ENCODE results near the gene FRMD3.

FRMD3 gene

GRCh38 chr9:83472221-83472665 is 66.0 kb downstream of the FRMD3 start:
- DNase-seq = no peak

- no peak for DNase-seq
These were observed 67.0 kb downstream of the FRMD3 start for GRCh38 chr9:83471241-83471640.

GRCh38 chr9:83469722-83470121 is 68.5 kb downstream of the FRMD3 start:
- DNase-seq = no peak

GRCh38 chr9:83468821-83469220 is 69.4 kb downstream of the FRMD3 start:
- DNase-seq = no peak

DNA sequence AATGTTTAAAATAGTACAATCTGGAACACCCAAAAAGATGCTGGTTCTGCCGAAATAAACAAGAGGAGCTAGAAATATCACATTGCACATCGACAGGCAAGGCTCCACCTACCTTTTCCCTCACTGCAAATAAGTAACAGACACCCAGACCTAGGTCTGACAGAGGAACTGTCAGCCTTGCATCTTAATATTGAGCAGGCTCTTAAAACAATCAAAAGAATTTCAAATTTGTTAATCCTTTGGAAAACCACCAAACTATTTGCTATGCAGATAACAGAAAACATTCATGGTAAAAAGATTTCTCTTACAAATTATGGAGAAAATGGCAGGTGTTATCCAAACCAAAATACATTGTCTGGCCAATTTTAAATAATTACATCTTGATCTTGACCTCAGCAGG is 71.3 kb downstream of the FRMD3 start:
- DNase-seq = no peak

DNA sequence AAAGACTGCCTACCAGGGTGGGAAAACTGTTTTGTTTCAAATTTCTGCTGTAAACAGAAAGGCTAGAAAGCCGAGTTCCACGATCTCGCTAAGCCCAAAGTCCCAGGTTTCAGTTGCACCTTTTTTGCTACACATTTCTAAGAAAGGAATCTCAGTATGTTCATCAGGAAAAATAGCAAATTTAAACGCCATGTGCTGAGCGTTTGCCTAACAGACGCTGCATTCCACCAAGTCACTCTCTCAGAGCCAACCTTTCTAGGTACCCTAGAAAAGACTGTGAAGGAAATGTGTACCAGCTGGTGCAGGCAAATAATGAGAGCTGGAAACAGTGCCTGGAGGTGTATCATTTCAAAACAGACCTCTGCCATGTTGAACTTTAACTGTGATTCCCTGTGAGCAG is 71.8 kb downstream of the FRMD3 start:
- no peak for DNase-seq

- no peak for DNase-seq
These were observed 78.4 kb downstream of the FRMD3 start for GRCh38 chr9:83459830-83460229.

- DNase-seq = no peak
These were observed 79.7 kb downstream of the FRMD3 start for GRCh38 chr9:83458530-83458929.

- no peak for DNase-seq
These were observed 81.2 kb downstream of the FRMD3 start for GRCh38 chr9:83457005-83457404.

- DNase-seq = no peak
These were observed 82.0 kb downstream of the FRMD3 start for GRCh38 chr9:83456226-83456625.

DNA sequence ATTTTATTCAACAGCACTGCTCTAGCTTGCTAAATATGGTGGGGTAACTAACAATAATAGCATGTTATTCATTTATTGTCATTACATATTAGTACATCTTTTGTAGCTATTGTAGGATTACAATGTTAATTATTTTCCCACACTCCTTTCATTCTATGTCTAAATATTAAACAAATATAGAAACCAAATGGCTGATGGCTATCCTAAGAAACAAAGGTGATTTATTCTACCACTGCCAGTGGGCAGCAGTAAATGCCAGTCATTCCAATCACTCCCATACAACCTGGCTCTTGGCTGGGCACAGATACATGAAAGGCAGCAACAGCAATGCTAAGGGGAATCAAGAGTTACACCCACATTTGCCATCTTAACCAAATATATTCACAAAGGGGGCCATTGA is 84.1 kb downstream of the FRMD3 start:
- DNase-seq = no peak

DNA sequence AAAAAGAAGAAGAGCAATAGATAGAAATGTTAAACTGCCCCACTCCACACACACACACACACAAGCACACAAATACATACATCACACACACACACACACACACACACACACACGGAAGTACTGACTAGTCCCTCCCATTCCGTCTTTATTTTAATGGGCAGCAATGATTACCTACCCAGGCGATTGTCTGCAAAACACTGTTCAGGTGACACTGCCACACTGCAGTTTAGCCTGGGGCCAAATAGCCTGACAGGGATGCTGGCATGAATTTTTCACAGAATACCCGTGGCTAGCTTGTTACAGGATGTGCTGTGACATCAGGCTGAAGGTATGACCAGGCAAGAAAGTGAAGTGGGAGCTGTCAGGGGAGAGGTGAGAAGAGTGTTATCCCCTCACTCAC is 86.9 kb downstream of the FRMD3 start:
- no peak for DNase-seq

- DNase-seq = peak; percentile 16
These were observed 88.2 kb downstream of the FRMD3 start for GRCh38 chr9:83449983-83450382.

GRCh38 chr9:83449166-83449565 is 89.0 kb downstream of the FRMD3 start:
- DNase-seq = peak; percentile 7

DNA sequence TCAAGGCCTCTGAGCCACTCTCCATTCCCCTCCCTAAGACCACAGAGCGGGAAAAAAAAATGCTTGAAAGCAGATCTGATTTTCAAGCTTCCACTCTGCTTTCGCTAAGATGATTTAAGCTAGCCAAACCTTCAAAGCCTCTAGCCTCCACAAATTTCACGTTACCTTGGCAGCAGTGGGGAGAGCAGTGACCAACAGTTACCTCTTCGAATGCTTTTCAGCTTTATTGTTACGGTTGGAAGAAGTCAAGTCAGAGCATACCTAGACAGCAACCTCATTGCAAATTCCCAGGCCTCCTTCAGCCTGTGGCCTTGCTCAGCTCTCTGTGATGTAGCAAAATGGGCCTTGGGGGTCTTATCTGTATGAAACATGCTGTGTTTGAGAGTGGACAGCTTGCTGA is 89.6 kb downstream of the FRMD3 start:
- no peak for DNase-seq

DNA sequence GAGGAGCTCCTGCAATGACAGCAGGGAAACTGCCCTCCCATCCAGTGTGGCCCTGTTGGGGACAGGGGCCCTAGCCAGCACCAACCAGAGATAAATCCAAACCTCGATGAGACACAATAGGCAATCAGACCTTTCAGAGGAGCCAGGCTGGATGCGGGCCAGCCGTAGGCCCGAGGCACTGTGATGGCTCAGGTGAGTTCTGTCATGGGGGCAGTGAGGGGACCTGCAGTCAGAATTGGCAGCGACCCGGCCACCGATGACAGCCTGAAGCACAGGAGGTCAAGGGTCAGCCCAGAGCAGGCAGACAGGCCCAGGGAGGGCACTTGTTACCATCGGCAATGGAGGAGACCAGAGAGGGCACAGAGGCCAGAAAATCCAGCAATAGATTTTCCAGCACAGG is 90.8 kb downstream of the FRMD3 start:
- DNase-seq = no peak

DNA sequence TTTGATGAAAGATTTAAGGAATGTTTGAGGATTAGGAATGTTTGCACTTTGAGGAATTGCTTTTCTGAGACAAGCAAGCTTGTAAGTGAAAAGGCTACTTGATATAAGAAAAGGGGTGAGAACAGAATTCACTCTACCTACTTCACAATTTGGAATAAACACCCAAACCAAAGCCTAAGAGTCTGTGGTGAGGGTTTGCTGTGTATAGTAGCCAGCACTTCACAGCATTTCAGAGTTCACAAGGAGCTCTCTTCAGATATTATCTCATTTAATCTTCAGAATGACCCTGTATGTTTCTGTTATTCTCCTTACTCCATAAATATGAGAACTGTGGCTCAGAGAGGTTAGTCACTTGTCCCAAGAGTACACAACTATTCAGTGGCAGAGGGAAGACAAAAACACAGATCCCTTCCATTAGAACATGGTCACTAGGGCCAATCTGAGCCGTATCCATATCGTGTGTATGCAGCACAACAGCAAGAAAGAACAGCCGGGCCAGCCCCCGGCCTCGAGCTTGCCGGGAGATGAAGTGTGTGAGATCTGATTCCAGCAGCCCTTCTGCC is 92.4 kb downstream of the FRMD3 start:
- DNase-seq = no peak

- DNase-seq = no peak
These were observed 94.1 kb downstream of the FRMD3 start for GRCh38 chr9:83444110-83444509.

DNA sequence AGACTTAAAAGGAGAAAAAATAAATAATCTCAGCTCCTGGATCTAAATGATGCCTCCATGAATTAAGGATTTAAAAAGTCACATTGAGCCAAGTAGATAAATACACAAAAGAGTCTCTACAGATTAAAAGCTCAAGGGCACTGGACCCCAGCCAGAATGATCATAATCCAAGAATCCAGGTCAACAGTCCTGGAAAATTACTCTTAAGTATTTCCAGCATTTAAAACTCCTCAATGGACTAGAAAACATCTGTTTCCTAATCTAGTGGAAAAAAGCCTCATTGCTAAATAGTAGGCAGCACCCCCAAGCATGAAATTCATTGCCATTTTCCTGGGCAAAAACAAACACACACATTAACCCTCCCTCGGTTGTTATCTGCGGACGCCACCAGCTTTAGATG is 96.8 kb downstream of the FRMD3 start:
- peak; percentile 12 for DNase-seq

GRCh38 chr9:83440641-83441040 is 97.6 kb downstream of the FRMD3 start:
- DNase-seq = no peak

GRCh38 chr9:83435301-83435700 is 102.9 kb downstream of the FRMD3 start:
- no peak for DNase-seq

DNA sequence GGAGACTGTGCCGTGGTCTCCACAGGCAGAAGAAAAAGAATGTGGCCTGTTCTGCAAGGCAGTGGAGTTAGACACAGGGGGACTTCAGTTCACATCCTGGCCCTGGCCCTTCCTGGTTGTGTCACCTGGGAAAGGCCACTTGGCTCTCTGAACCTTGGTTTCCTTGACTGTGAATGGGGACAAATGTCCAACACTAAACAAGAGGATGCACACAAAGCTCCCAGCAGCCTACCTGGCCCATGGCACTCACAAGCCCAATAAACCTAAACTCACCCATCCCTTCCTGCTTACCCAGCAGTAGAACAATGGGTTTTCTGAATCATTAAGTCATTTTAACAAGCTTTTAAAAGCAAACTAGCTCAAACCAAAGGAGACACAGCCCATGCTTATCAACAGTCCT is 103.9 kb downstream of the FRMD3 start:
- no peak for DNase-seq

DNA sequence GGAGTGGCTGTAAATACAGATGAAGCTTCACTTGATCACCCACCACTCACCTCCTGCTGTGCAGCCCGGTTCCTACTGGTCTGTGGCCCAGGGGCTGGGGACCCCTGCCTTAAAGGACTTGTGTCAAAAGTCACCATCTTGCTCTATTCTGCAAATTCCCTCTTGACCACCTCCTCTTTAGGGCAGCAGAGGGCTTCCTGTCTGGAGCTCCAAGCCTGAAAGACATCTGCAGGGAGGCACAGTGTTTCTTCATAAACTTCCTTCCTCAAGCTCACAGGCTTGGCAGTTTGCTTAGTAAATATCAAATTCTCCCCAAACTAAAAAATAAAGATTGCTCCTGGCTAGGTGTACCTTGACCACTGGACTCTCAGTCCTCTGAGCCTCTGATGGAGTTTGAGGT is 104.4 kb downstream of the FRMD3 start:
- DNase-seq = no peak

- DNase-seq = no peak
These were observed 105.2 kb downstream of the FRMD3 start for GRCh38 chr9:83432877-83433550.

DNA sequence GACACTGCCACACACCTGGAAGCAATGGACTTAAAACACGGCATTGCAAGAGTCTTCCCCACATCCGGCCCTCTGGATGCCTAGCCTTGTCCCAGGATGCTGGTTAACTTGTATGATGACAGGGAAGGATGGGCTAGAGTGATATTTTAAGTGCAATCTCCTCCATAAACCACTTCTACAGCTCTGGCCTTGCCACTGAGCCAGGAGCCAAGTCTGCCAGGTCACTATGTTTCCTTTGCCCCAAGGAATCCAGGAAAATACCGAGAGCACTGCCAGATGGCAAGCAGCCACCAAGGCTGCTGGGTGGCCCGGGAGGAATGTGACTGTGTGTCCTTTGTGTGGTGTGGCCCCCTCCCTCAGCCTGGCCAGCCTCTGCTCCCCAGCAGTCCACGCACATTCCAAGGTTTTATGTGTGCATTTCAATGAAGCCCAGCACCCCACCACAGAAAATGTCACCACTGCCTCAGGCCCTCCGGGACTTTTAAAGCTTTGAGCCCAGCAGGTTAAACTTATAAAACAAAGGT is 106.0 kb downstream of the FRMD3 start:
- no peak for DNase-seq
